ENCODE results near the gene URGCP. TPM values are rescaled to one million over a fixed set of nuclear protein-coding genes. Genes with fewer than 3 reads are reported as not detected.

Gene URGCP
- total RNA-seq, 1 experiment from 2014 or later, result 30.7 TPM

DNA sequence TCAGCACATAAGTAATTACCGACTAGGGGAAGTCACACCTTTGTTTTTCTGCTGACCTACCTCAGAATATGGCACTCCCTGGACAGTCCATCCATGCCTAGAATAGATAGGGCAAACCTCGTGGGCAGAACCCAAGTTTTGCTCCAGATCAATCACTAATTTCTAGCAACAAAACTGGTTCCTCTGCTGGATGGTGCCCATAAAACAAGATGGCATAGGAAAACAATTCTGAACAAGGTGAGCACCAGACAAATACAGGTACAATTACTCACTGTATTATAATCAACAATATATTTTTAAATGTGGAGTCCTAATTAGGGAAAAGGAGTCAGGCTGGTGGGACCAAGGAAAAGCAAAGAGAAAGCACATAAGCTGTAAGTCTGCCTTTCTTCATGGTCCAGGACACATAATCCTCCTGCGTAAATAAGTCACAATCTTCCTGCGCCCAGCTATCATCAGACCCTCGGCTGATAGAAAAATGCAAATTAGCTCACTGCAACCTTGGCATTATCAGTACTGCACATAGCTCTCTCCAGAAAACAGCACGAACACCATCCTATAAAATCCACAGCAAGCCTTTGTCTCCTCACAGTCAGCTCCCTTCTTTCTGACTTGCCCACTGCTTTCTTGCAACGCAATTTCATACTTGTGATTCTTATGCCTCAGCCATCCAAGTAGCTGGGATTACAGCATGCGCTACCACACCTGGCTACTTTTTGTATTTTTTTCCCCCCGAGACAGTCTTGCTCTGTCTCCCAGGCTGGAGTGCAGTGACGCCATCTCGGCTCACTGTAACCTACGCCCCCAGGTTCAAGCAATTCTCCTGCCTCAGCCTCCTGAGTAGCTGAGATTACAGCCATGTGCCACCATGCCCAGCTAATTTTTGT is 15.1 kb downstream of the URGCP start:
- H3K4me1 ChIP-seq (ENCODE audit: insufficient read depth, low read length), result no peaks in the 10 kb centered on the region
- no peak overlapping the region for H2BK120ac ChIP-seq (ENCODE audit: low read depth, low read length, poor library complexity, severe bottlenecking)
- no CpG with 5 or more reads among the region's 12 CpGs for WGBS (ENCODE audit: extremely low coverage, insufficient read length, low lambda C conversion rate)
- no peaks in the 10 kb centered on the region for H3K27me3 ChIP-seq (ENCODE audit: insufficient read depth, low read length)
- H3K9me3 ChIP-seq (ENCODE audit: control insufficient read depth, low read depth, low read length), result no peaks in the 10 kb centered on the region
- H4K20me1 ChIP-seq (ENCODE audit: control insufficient read depth, insufficient read depth, insufficient read length), result no peaks in the 10 kb centered on the region
- H4K8ac ChIP-seq (replicated peaks; ENCODE audit: insufficient read length, low read depth, low read length), result no peak overlapping the region
- H4K5ac ChIP-seq (ENCODE audit: insufficient read length, low read depth, low read length), result no peak overlapping the region
- H3K14ac ChIP-seq (ENCODE audit: insufficient read depth, low read length), result no peak overlapping the region
- H3K4me2 ChIP-seq (ENCODE audit: insufficient read depth, insufficient read length, low read length), result no peak overlapping the region
- H3K4ac ChIP-seq (ENCODE audit: low read depth, low read length), result no peak overlapping the region
- H4K91ac ChIP-seq (ENCODE audit: insufficient read length, low read depth, low read length), result no peak overlapping the region
- H3K79me2 ChIP-seq (ENCODE audit: insufficient read depth, low read length), result no peaks in the 10 kb centered on the region
- Mint-ChIP-seq H3K4me1 (no peaks in the 10 kb centered on the region), H3K36me3 (ENCODE audit: insufficient read depth in 1 of 3, low read depth in 3 of 3) (peaks cover 0 to 4% (median 0%) of the 10 kb centered on the region in 3 experiments; a peak in 1 of 7 replicates), H3K4me3 (no peak overlapping the region), H3K27me3 (ENCODE audit: low read depth) (no peaks in the 10 kb centered on the region), H3K9me3 (no peaks in the 10 kb centered on the region; a peak in 1 of 5 replicates), H3K27ac (peak overlapping the region in 1 of 3 experiments; percentile 41; a peak in 1 of 7 replicates)
- TF ChIP-seq, protein P1, sequence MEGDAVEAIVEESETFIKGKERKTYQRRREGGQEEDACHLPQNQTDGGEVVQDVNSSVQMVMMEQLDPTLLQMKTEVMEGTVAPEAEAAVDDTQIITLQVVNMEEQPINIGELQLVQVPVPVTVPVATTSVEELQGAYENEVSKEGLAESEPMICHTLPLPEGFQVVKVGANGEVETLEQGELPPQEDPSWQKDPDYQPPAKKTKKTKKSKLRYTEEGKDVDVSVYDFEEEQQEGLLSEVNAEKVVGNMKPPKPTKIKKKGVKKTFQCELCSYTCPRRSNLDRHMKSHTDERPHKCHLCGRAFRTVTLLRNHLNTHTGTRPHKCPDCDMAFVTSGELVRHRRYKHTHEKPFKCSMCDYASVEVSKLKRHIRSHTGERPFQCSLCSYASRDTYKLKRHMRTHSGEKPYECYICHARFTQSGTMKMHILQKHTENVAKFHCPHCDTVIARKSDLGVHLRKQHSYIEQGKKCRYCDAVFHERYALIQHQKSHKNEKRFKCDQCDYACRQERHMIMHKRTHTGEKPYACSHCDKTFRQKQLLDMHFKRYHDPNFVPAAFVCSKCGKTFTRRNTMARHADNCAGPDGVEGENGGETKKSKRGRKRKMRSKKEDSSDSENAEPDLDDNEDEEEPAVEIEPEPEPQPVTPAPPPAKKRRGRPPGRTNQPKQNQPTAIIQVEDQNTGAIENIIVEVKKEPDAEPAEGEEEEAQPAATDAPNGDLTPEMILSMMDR (conservative IDR thresholded peaks at IDR 0.05), result no peak
- H2BK15ac ChIP-seq (ENCODE audit: low read depth, low read length), result no peak overlapping the region
- no peak overlapping the region for H3K9ac ChIP-seq (ENCODE audit: extremely low read depth, insufficient read length, low read length)
- no peaks in the 10 kb centered on the region for H3K79me1 ChIP-seq (ENCODE audit: insufficient read depth, low read depth, low read length, poor library complexity, severe bottlenecking)
- H3K27ac ChIP-seq (ENCODE audit: insufficient read length, low read depth, low read length), result no peak overlapping the region
- no peak overlapping the region for H2BK12ac ChIP-seq (ENCODE audit: insufficient read length, low read depth, low read length)
- no peaks in the 10 kb centered on the region for H3K23me2 ChIP-seq (ENCODE audit: insufficient read length, low read depth, low read length, poor library complexity, severe bottlenecking)
- DNase-seq, result no peak
- no peak overlapping the region for H3T11ph ChIP-seq (ENCODE audit: low read length)
- H3K56ac ChIP-seq (ENCODE audit: insufficient read length, low read depth, low read length), result no peak overlapping the region
- H3K23ac ChIP-seq (ENCODE audit: insufficient read length, low read depth, low read length), result no peak overlapping the region
- H2AFZ ChIP-seq (ENCODE audit: low read length), result no peak overlapping the region
- no peak overlapping the region for H2BK5ac ChIP-seq (ENCODE audit: insufficient read length, low read length)
- H2AK5ac ChIP-seq (ENCODE audit: insufficient read length, low read length), result no peak overlapping the region
- no peak overlapping the region for H2BK20ac ChIP-seq (ENCODE audit: low read depth, low read length, poor library complexity, severe bottlenecking)
- H3K18ac ChIP-seq (ENCODE audit: insufficient read length, low read depth, low read length), result no peak overlapping the region

Data from H9 (cell line).